Measurements from ENCODE around the gene ADTRP.

ADTRP gene

DNA sequence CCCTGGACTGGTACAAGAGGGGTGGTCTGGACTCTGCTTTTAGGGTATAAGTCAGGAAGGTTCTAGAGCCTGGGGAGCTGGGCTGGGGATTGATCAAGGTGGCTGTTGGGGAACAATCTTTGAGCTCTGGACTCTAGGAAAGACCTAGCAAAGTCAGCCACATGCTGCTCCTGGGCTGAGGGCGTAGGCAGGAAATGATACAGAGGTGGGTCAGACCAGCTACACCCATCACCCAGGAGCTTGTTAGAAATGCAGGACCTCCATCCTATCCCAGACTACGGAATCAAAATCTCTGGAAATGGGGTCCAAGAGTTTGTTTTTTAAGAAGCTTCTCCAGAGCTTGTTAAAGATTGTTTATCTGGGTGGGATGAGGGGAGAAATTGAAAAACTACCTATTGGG, 9.4 kb downstream of the ADTRP start:
- no CpG with 5 or more reads among the region's 2 CpGs for WGBS (ENCODE audit: extremely low coverage, insufficient coverage, low lambda C conversion rate)
- Histone ChIP-seq H3K36me3 (ENCODE audit: control insufficient read depth, insufficient read depth, low read length) (no peaks in the 10 kb centered on the region), H4K8ac (ENCODE audit: low read depth, low read length) (no peak overlapping the region), H3K9ac (ENCODE audit: low read length) (no peak overlapping the region), H3K4me3 (ENCODE audit: low read length) (no peak overlapping the region), H2BK5ac (ENCODE audit: low read length) (peak overlapping the region; percentile 18), H3K18ac (ENCODE audit: low read length) (peak overlapping the region; percentile 46), H3K56ac (ENCODE audit: low read length) (peak overlapping the region; percentile 9), H3K23ac (ENCODE audit: low read length) (no peak overlapping the region), H3K79me1 (ENCODE audit: low read length) (no peaks in the 10 kb centered on the region), H3K27ac (ENCODE audit: low read depth, low read length) (no peak overlapping the region), H3K79me2 (ENCODE audit: control insufficient read depth, insufficient read depth, low read length) (no peaks in the 10 kb centered on the region), H2BK15ac (replicated peaks; ENCODE audit: low read depth) (peak overlapping the region; percentile 94), H3K27me3 (ENCODE audit: insufficient read depth, low read length, poor library complexity) (no peaks in the 10 kb centered on the region), H3K4ac (ENCODE audit: low read depth, low read length) (no peak overlapping the region), H3K4me2 (ENCODE audit: low read length) (no peak overlapping the region), H3K4me1 (ENCODE audit: control insufficient read depth, low read depth, low read length) (peaks cover 28% of the 10 kb centered on the region), H2BK120ac (ENCODE audit: low read depth, low read length) (peak overlapping the region; percentile 95), H4K5ac (ENCODE audit: low read length) (no peak overlapping the region), H2AK5ac (ENCODE audit: low read length) (peak overlapping the region; percentile 81)
- no peak for DNase-seq

DNA sequence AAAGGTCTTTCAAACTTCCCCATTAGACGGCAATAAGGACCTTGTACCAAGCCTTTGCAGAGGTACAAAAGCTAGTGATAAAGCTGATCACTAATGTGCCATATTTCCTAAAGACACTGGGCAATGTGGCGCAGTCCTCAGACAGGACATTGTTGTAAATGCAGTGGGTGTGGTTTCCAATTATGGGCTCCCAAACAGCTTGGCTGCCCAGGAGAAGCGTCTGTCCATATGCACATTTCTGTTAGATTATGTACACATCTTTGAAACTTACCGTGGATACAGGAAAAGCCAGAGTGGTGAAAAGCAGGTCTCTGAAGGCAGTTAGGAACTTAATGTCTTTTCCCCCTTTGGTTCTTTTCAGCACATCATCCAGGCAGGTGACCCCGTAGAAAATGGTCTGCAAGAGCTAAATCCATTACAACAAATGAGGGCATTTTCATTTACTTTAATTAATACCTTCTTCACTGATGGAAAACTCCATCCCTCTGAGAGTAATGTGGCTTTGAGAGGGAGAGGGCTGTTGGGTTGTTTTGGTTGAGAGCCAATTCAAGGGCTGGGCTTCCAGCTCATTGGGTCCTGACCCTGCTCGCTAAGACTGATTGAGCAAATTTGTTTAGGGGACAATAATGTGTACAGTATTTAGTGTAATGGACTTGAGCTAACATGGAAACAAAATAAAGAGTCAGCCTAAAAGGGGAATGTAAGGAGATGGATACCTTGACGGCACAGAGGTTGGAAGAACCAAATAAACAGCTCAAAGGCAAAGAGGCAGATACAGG, 10.4 kb downstream of the ADTRP start:
- Histone ChIP-seq H3K27me3 (ENCODE audit: insufficient read depth, low read length, poor library complexity) (no peaks in the 10 kb centered on the region), H3K4me1 (ENCODE audit: control insufficient read depth, low read depth, low read length) (peaks cover 32% of the 10 kb centered on the region), H3K9ac (ENCODE audit: low read length) (no peak overlapping the region), H4K5ac (ENCODE audit: low read length) (no peak overlapping the region), H2AK5ac (ENCODE audit: low read length) (peak overlapping the region; percentile 80), H3K79me1 (ENCODE audit: low read length) (no peaks in the 10 kb centered on the region), H3K18ac (ENCODE audit: low read length) (peak overlapping the region; percentile 46), H4K8ac (ENCODE audit: low read depth, low read length) (no peak overlapping the region), H3K4ac (ENCODE audit: low read depth, low read length) (peak overlapping the region; percentile 22), H2BK120ac (ENCODE audit: low read depth, low read length) (no peak overlapping the region), H2BK15ac (replicated peaks; ENCODE audit: low read depth) (peak overlapping the region; percentile 94), H2BK5ac (ENCODE audit: low read length) (peak overlapping the region; percentile 54), H3K27ac (ENCODE audit: low read depth, low read length) (no peak overlapping the region), H3K23ac (ENCODE audit: low read length) (no peak overlapping the region), H3K79me2 (ENCODE audit: control insufficient read depth, insufficient read depth, low read length) (no peaks in the 10 kb centered on the region), H3K4me2 (ENCODE audit: low read length) (no peak overlapping the region), H3K56ac (ENCODE audit: low read length) (peak overlapping the region; percentile 40), H3K36me3 (ENCODE audit: control insufficient read depth, insufficient read depth, low read length) (no peaks in the 10 kb centered on the region), H3K4me3 (ENCODE audit: low read length) (no peak overlapping the region)
- no CpG with 5 or more reads among the region's 7 CpGs for WGBS (ENCODE audit: extremely low coverage, insufficient coverage, low lambda C conversion rate)
- no peak for DNase-seq

GRCh38 chr6:11767458-11767857, 11.1 kb downstream of the ADTRP start:
- Histone ChIP-seq H2BK5ac (ENCODE audit: low read length) (no peak overlapping the region), H3K79me1 (ENCODE audit: low read length) (no peaks in the 10 kb centered on the region), H3K4me1 (ENCODE audit: control insufficient read depth, low read depth, low read length) (peaks cover 31% of the 10 kb centered on the region), H3K36me3 (ENCODE audit: control insufficient read depth, insufficient read depth, low read length) (no peaks in the 10 kb centered on the region), H2AK5ac (ENCODE audit: low read length) (no peak overlapping the region), H3K4ac (ENCODE audit: low read depth, low read length) (peak overlapping the region; percentile 46), H3K56ac (ENCODE audit: low read length) (no peak overlapping the region), H2BK120ac (ENCODE audit: low read depth, low read length) (no peak overlapping the region), H3K4me3 (ENCODE audit: low read length) (no peak overlapping the region), H3K27ac (ENCODE audit: low read depth, low read length) (no peak overlapping the region), H3K27me3 (ENCODE audit: insufficient read depth, low read length, poor library complexity) (no peaks in the 10 kb centered on the region), H3K79me2 (ENCODE audit: control insufficient read depth, insufficient read depth, low read length) (no peaks in the 10 kb centered on the region), H4K8ac (ENCODE audit: low read depth, low read length) (no peak overlapping the region), H3K4me2 (ENCODE audit: low read length) (no peak overlapping the region), H3K18ac (ENCODE audit: low read length) (no peak overlapping the region), H4K5ac (ENCODE audit: low read length) (no peak overlapping the region), H3K23ac (ENCODE audit: low read length) (no peak overlapping the region), H2BK15ac (replicated peaks; ENCODE audit: low read depth) (peak overlapping the region; percentile 25), H3K9ac (ENCODE audit: low read length) (no peak overlapping the region)
- no peak for DNase-seq
- WGBS (ENCODE audit: extremely low coverage, insufficient coverage, low lambda C conversion rate) = no CpG with 5 or more reads among the region's 2 CpGs

DNA sequence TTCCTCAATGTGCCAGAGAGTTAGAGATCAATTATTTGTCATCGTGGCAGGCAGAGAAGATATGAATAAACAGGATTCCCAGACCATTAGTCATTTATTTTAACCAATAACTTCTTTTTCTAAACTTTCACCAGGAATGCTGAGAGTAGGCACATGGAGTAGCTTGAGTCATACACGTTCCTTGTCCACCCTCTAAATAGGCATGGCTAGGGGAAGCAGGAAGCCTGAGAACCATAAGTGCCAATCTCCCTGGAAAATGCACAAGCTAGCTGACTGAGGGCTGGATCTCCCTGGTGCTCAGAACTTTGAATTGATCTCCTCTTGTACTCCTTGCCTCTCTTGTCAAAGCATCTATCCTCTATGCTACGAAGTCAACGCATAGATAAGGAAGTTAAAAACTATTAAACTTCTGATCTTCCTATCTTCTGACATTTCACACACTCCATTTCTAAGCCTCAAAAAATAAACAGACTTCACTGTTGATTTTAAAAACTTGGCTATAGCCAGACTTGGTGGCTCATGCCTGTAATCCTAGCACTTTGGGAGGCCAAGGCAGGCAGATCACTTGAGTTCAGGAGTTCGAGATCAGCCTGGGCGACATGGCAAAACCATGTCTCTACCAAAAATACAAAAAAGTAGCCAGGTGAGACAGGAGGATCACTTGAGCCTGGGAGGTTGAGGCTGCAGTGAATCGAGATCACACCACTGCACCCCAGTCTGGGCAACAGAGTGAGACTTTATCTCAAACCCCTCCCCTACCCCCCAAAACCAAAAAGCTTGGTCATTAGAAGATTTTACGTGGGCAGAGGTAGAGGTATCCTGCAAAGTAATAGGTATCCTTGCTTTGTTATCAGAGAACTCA, 11.8 kb downstream of the ADTRP start:
- Histone ChIP-seq H3K36me3 (ENCODE audit: control insufficient read depth, insufficient read depth, low read length) (no peaks in the 10 kb centered on the region), H3K79me1 (ENCODE audit: low read length) (no peaks in the 10 kb centered on the region), H2BK120ac (ENCODE audit: low read depth, low read length) (no peak overlapping the region), H3K4me1 (ENCODE audit: control insufficient read depth, low read depth, low read length) (peaks cover 28% of the 10 kb centered on the region), H3K4me3 (ENCODE audit: low read length) (no peak overlapping the region), H3K9ac (ENCODE audit: low read length) (no peak overlapping the region), H4K8ac (ENCODE audit: low read depth, low read length) (no peak overlapping the region), H4K5ac (ENCODE audit: low read length) (no peak overlapping the region), H3K18ac (ENCODE audit: low read length) (no peak overlapping the region), H3K23ac (ENCODE audit: low read length) (no peak overlapping the region), H2BK5ac (ENCODE audit: low read length) (no peak overlapping the region), H3K56ac (ENCODE audit: low read length) (peak overlapping the region; percentile 56), H3K4ac (ENCODE audit: low read depth, low read length) (no peak overlapping the region), H2AK5ac (ENCODE audit: low read length) (no peak overlapping the region), H3K79me2 (ENCODE audit: control insufficient read depth, insufficient read depth, low read length) (no peaks in the 10 kb centered on the region), H3K27me3 (ENCODE audit: insufficient read depth, low read length, poor library complexity) (no peaks in the 10 kb centered on the region), H3K4me2 (ENCODE audit: low read length) (no peak overlapping the region), H3K27ac (ENCODE audit: low read depth, low read length) (no peak overlapping the region), H2BK15ac (replicated peaks; ENCODE audit: low read depth) (peak overlapping the region; percentile 25)
- DNase-seq = peak; percentile 72
- no CpG with 5 or more reads among the region's 8 CpGs for WGBS (ENCODE audit: extremely low coverage, insufficient coverage, low lambda C conversion rate)

DNA sequence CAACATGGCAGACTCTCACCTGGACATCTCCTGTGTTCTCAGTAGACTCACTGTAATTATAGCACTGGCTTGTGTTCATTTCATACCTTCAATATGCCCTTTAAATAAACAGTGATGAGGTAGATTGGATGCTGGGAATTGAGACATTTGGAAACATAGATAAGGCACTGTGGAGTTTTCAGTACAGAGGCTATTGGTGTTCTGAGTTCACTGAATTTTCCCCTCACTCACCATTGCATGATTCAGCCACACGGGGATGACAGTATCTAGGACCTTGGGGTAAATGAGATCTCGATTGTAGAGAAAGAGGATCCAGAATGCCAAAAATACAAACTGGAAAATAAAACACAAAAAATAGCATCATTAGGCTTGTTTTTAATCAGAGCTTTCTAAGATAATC, 12.6 kb downstream of the ADTRP start:
- Histone ChIP-seq H3K36me3 (ENCODE audit: control insufficient read depth, insufficient read depth, low read length) (no peaks in the 10 kb centered on the region), H3K18ac (ENCODE audit: low read length) (no peak overlapping the region), H4K5ac (ENCODE audit: low read length) (no peak overlapping the region), H2BK5ac (ENCODE audit: low read length) (no peak overlapping the region), H3K27ac (ENCODE audit: low read depth, low read length) (no peak overlapping the region), H3K4me3 (ENCODE audit: low read length) (no peak overlapping the region), H4K8ac (ENCODE audit: low read depth, low read length) (no peak overlapping the region), H3K4me1 (ENCODE audit: control insufficient read depth, low read depth, low read length) (peaks cover 21% of the 10 kb centered on the region), H2BK15ac (replicated peaks; ENCODE audit: low read depth) (no peak overlapping the region), H3K4me2 (ENCODE audit: low read length) (no peak overlapping the region), H3K79me1 (ENCODE audit: low read length) (no peaks in the 10 kb centered on the region), H3K27me3 (ENCODE audit: insufficient read depth, low read length, poor library complexity) (no peaks in the 10 kb centered on the region), H2BK120ac (ENCODE audit: low read depth, low read length) (no peak overlapping the region), H3K9ac (ENCODE audit: low read length) (no peak overlapping the region), H3K23ac (ENCODE audit: low read length) (no peak overlapping the region), H3K56ac (ENCODE audit: low read length) (no peak overlapping the region), H3K4ac (ENCODE audit: low read depth, low read length) (no peak overlapping the region), H3K79me2 (ENCODE audit: control insufficient read depth, insufficient read depth, low read length) (no peaks in the 10 kb centered on the region), H2AK5ac (ENCODE audit: low read length) (no peak overlapping the region)
- no CpG with 5 or more reads among the region's 2 CpGs for WGBS (ENCODE audit: extremely low coverage, insufficient coverage, low lambda C conversion rate)
- no peak for DNase-seq

Measured in mesendoderm (in vitro differentiated cells).